HepG2 (cell line): ENCODE results near the gene PLEKHS1. TPM values are rescaled to one million over a fixed set of nuclear protein-coding genes. Genes with fewer than 3 reads are reported as not detected.

ENCODE experiments used
- ATAC-seq: fragments of 200-7000 bp; cut with Tn5 transposase; 3 replicates; pipeline ENCODE4 v1.9.1; 2020; ENCODE audit warnings: mild to moderate bottlenecking, moderate library complexity
- BruUV-seq: library from RNA; stranded (reverse); fragments of 400-500 nt; replicated peaks from 2 replicates; lab custom pipeline; 2021; lab: Mats Ljungman, UMichigan
- CTCF ChIA-PET: fragments of 300-600 bp; formaldehyde crosslinking; extraction: SDS; loops from one replicate; lab custom pipeline; 2021; ENCODE audit warnings: low total read pairs, inconsistent platforms, low intra/inter-chr PET ratio; lab: Yijun Ruan, JAX
- POLR2A ChIA-PET: fragments of 350-600 bp; sonication (Branson Sonifier 250); formaldehyde crosslinking; loops from one replicate; lab custom pipeline; 2020; ENCODE audit warnings: antibody characterized with exemption, inconsistent platforms; lab: Yijun Ruan, JAX
- DNase-seq: peaks from one replicate; pipeline ENCODE4 v3.0.0-alpha.2; 2015; ENCODE audit warnings: low spot score
- FAIRE-seq: peaks from 3 replicates; lab custom pipeline; 2011; peaks lifted over from hg19 to GRCh38; lab: Jason Lieb, UNC
- H2AFZ ChIP-seq: one replicate; pipeline ENCODE4 v1.6.1; 2011; ENCODE audit warnings: low read length, inconsistent platforms
- H3K27ac ChIP-seq: fragments of 300-600 bp; 3 replicates; pipeline ENCODE4 v1.8.0; 2011; ENCODE audit warnings: mixed run types, mild to moderate bottlenecking, mixed read lengths, low read length, inconsistent platforms; ENCODE audit not compliant: insufficient read depth; ENCODE audit errors: extremely low read length
- H3K27me3 ChIP-seq, 2 experiments: fragments of 200-600 bp in 1 of 2; 2 replicates in 1 of 2; 3 replicates in 1 of 2; pipeline versions ENCODE4 v1.6.0 to v1.8.0; 2011; ENCODE audit warnings: low read length in 2 of 2, mild to moderate bottlenecking in 2 of 2, moderate library complexity in 2 of 2, inconsistent platforms in 1 of 2; ENCODE audit not compliant: insufficient read depth in 2 of 2, control insufficient read depth in 1 of 2
- H3K36me3 ChIP-seq, 2 experiments: fragments of 200-600 bp in 1 of 2; replicated peaks in 1 of 2; 2 replicates in 1 of 2; 3 replicates in 1 of 2; pipeline versions ENCODE4 v1.5.1 to v1.8.0; 2011; ENCODE audit warnings: low read length in 2 of 2, inconsistent platforms in 1 of 2; ENCODE audit not compliant: insufficient read depth in 2 of 2, control insufficient read depth in 1 of 2
- H3K4me1 ChIP-seq: 2 replicates; pipeline ENCODE4 v1.5.1; 2012; ENCODE audit warnings: low read length, inconsistent platforms; ENCODE audit not compliant: insufficient read depth
- H3K4me2 ChIP-seq: 2 replicates; pipeline ENCODE4 v1.6.0; 2011; ENCODE audit warnings: low read depth, low read length, inconsistent platforms
- H3K4me3 ChIP-seq, 3 experiments: fragments of 200-600 bp in 1 of 3; sonication (generic), shearing (Covaris generic) in 1 of 3; replicated peaks in 1 of 3; 2 replicates each; pipeline ENCODE4 v1.5.1; 2011 to 2016; ENCODE audit warnings: low read length in 3 of 3, inconsistent platforms in 2 of 3, low read depth in 2 of 3, mild to moderate bottlenecking in 2 of 3, control low read depth in 1 of 3, mixed read lengths in 1 of 3; ENCODE audit not compliant: insufficient read depth in 1 of 3
- H3K79me2 ChIP-seq: one replicate; pipeline ENCODE4 v1.6.1; 2011; ENCODE audit warnings: low read length, inconsistent platforms; ENCODE audit not compliant: insufficient read depth
- H3K9ac ChIP-seq: 2 replicates; pipeline ENCODE4 v1.6.0; 2011; ENCODE audit warnings: mild to moderate bottlenecking, low read depth, low read length, inconsistent platforms; ENCODE audit not compliant: insufficient read depth
- H3K9me3 ChIP-seq: 2 replicates; pipeline ENCODE4 v1.5.1; 2012; ENCODE audit warnings: mild to moderate bottlenecking, low read length
- H4K20me1 ChIP-seq: 2 replicates; pipeline ENCODE4 v1.6.0; 2011; ENCODE audit warnings: inconsistent platforms, mild to moderate bottlenecking, low read length, moderate library complexity; ENCODE audit not compliant: insufficient read depth
- IKZF4 ChIP-seq: sonication (generic); formaldehyde crosslinking; IDR thresholded peaks from 2 replicates; pipeline ENCODE4 v1.5.1; 2020; ENCODE audit warnings: borderline replicate concordance, mild to moderate bottlenecking, low read depth, missing genetic modification reagents; ENCODE audit errors: not compliant biosample characterization
- KLF9 ChIP-seq: IDR thresholded peaks from 2 replicates; pipeline ENCODE4 v1.6.1; 2016; ENCODE audit warnings: low read depth
- SATB2 ChIP-seq: sonication (generic); formaldehyde crosslinking; IDR thresholded peaks from 2 replicates; pipeline ENCODE4 v1.5.0; 2020; ENCODE audit warnings: missing genetic modification reagents
- SSRP1 ChIP-seq: IDR thresholded peaks from 2 replicates; pipeline ENCODE4 v1.6.1; 2016; ENCODE audit warnings: control low read depth
- ZBTB34 ChIP-seq: sonication (generic); formaldehyde crosslinking; IDR thresholded peaks from 2 replicates; pipeline ENCODE4 v1.8.0; 2022; ENCODE audit warnings: mild to moderate bottlenecking, missing genetic modification reagents
- ZNF607 ChIP-seq: sonication (generic); formaldehyde crosslinking; IDR thresholded peaks from 2 replicates; pipeline ENCODE4 v1.5.1; 2020; ENCODE audit warnings: missing genetic modification reagents, mild to moderate bottlenecking, borderline replicate concordance
- ZZZ3 ChIP-seq: sonication (generic); formaldehyde crosslinking; IDR thresholded peaks from 2 replicates; pipeline ENCODE4 v1.4.0; 2020; ENCODE audit warnings: missing genetic modification reagents, mild to moderate bottlenecking, borderline replicate concordance
- WGBS: methylation state at CpG from one replicate; pipeline ENCODE4 v1.1.6; 2017; ENCODE audit warnings: low lambda C conversion rate; 5-methylcytosine and 5-hydroxymethylcytosine counted together
- in situ Hi-C: cut with HindIII; loops from 2 replicates; pipeline ENCODE4 v1.10.0; 2017; ENCODE audit warnings: low pct_unique_long_range_greater_than_20kb; ENCODE audit not compliant: extremely low pct_ligation_motif_present
- intact Hi-C: fragments of 100-400 bp; cut with micrococcal nuclease; formaldehyde crosslinking; loops from one replicate; pipeline ENCODE4 v1.10.0; 2022; ENCODE audit not compliant: unreplicated experiment
- polyA plus RNA-seq, 8 experiments: library from polyadenylated mRNA; depleted of rRNA in 3 of 8; stranded (reverse) in 7 of 8; unstranded in 1 of 8; fragments of >200 nt; fragmentation: Illumina TruSeq in 4 of 8; extraction: Trizol in 4 of 8; gene quantifications; 2 replicates each; pipeline versions ENCODE4 v1.2.1 to v1.2.3, GENCODE V29; 2011 to 2016; ENCODE audit warnings: low read depth in 4 of 8, missing spikeins in 1 of 8, mixed read lengths in 1 of 8; ENCODE audit not compliant: insufficient read depth in 1 of 8
- total RNA-seq, 5 experiments: library from RNA; depleted of rRNA; stranded (reverse); fragments of >200 nt; fragmentation: Illumina TruSeq; extraction: Trizol; gene quantifications; 2 replicates each; pipeline ENCODE4 v1.2.3, GENCODE V29; 2016; ENCODE audit warnings: low read depth in 1 of 5

Gene PLEKHS1
- total and polyA plus RNA-seq, 2 of the 13 experiments (the other 11 are each of a cell fraction or from before 2014, with no cell fraction given), result not detected

- TF ChIP-seq ZNF607 (no peak), SSRP1 (CRISPR knock-in tag) (no peak), IKZF4 (no peak), ZZZ3 (no peak)
Measured at GRCh38 chr10:113754125-113754524, 2.6 kb downstream of the PLEKHS1 start (continued).

GRCh38 chr10:113754768-113755167, 3.3 kb downstream of the PLEKHS1 start:
- Histone ChIP-seq H4K20me1 (no peaks in the 10 kb centered on the region), H3K9ac (no peak overlapping the region), H3K4me1 (0 out of 2 replicates have a peak, but pooled peaks cover 10% of the 10 kb centered on the region), H3K79me2 (no peaks in the 10 kb centered on the region), H3K27me3 (peaks cover 0 to 4% of the 10 kb centered on the region in 2 experiments; a peak in 1 of 5 replicates), H3K9me3 (no peaks in the 10 kb centered on the region), H3K36me3 (no peaks in the 10 kb centered on the region), H2AFZ (no peak overlapping the region), H3K27ac (no peak overlapping the region), H3K4me2 (no peak overlapping the region), H3K4me3 (no peak overlapping the region)
- in situ Hi-C loops, result no loop called here
- no TSS peak for BruUV-seq
- TF ChIP-seq SATB2 (CRISPR knock-in tag) (no peak), KLF9 (no peak), ZBTB34 (CRISPR knock-in tag) (no peak)
- FAIRE-seq, result no peak
- ChIA-PET POLR2A (no interaction called here), CTCF (no interaction called here)
- intact Hi-C loops, result no loop called here
- WGBS, result 41% methylated on average over 9 of the region's 9 CpGs
- DNase-seq, result no peak
- ATAC-seq, result no peak
